SK-N-SH (cell line): ENCODE data around the gene OTOG. TPM values are rescaled to one million over a fixed set of nuclear protein-coding genes. Genes with fewer than 3 reads are reported as not detected.

Source experiments
- CTCF ChIA-PET: fragments of 300-600, 350-600 bp; formaldehyde crosslinking; extraction: SDS; loops from one replicate; lab custom pipeline; 2021; lab: Yijun Ruan, JAX
- POLR2A ChIA-PET: fragments of 350-600 bp; sonication (Branson Sonifier 250); formaldehyde crosslinking; extraction: SDS; loops from one replicate; lab custom pipeline; 2020; ENCODE audit warnings: antibody characterized with exemption, inconsistent platforms; lab: Yijun Ruan, JAX
- DNase-seq: peaks from one replicate; pipeline ENCODE4 v3.0.0; 2012
- H2AFZ ChIP-seq: fragments of 200-600 bp; sonication (generic); 2 replicates; pipeline ENCODE4 v1.8.1; 2016; ENCODE audit warnings: antibody characterized with exemption, mild to moderate bottlenecking, low read depth
- H3F3A ChIP-seq: fragments of 200-600 bp; sonication (generic); replicated peaks from 2 replicates; pipeline ENCODE3; 2016; ENCODE audit warnings: antibody characterized with exemption, mild to moderate bottlenecking; ENCODE audit not compliant: insufficient read depth
- H3K27ac ChIP-seq, 2 experiments: fragments of 200-500 bp in 1 of 2; fragments of 200-600 bp in 1 of 2; sonication (Bioruptor generic) in 1 of 2; sonication (generic), shearing (Covaris generic) in 1 of 2; 2 replicates each; pipeline versions ENCODE4 v1.5.1 to v1.6.1; 2014 to 2016; ENCODE audit warnings: low read depth in 2 of 2, inconsistent platforms in 1 of 2, low read length in 1 of 2, mild to moderate bottlenecking in 1 of 2, mixed read lengths in 1 of 2
- H3K27me3 ChIP-seq: fragments of 200-600 bp; sonication (generic), shearing (Covaris generic); 2 replicates; pipeline ENCODE4 v1.6.1; 2016; ENCODE audit warnings: mixed run types; ENCODE audit not compliant: insufficient read depth
- H3K36me3 ChIP-seq, 2 experiments: fragments of 200-500 bp in 1 of 2; fragments of 200-600 bp in 1 of 2; sonication (Bioruptor generic) in 1 of 2; sonication (generic) in 1 of 2; replicated peaks in 1 of 2; 2 replicates each; pipeline versions ENCODE3 to v1.5.1; 2014 to 2016; ENCODE audit warnings: low read length in 1 of 2, mild to moderate bottlenecking in 1 of 2; ENCODE audit not compliant: insufficient read depth in 2 of 2, control insufficient read depth in 1 of 2
- H3K4me1 ChIP-seq, 2 experiments: fragments of 200-500 bp in 1 of 2; fragments of 200-600 bp in 1 of 2; sonication (Bioruptor generic) in 1 of 2; sonication (generic), shearing (Covaris generic) in 1 of 2; 2 replicates each; pipeline versions ENCODE4 v1.5.1 to v1.6.1; 2014 to 2016; ENCODE audit warnings: low read depth in 1 of 2, low read length in 1 of 2, mixed run types in 1 of 2; ENCODE audit not compliant: insufficient read depth in 2 of 2, control insufficient read depth in 1 of 2
- H3K4me2 ChIP-seq: fragments of 200-600 bp; sonication (generic), shearing (Covaris generic); 2 replicates; pipeline ENCODE4 v1.6.1; 2017; ENCODE audit warnings: mixed run types
- H3K4me3 ChIP-seq, 2 experiments: fragments of 200-500 bp in 1 of 2; fragments of 200-600 bp in 1 of 2; sonication (Bioruptor generic) in 1 of 2; sonication (generic), shearing (Covaris generic) in 1 of 2; 2 replicates each; pipeline versions ENCODE4 v1.5.1 to v1.8.1; 2014 to 2016; ENCODE audit warnings: low read depth in 2 of 2, inconsistent platforms in 1 of 2, low read length in 1 of 2, mild to moderate bottlenecking in 1 of 2, mixed read lengths in 1 of 2, moderate library complexity in 1 of 2
- H3K79me2 ChIP-seq: fragments of 200-600 bp; sonication (generic); 2 replicates; pipeline ENCODE4 v1.8.1; 2017; ENCODE audit warnings: mild to moderate bottlenecking; ENCODE audit not compliant: insufficient read depth
- H3K9ac ChIP-seq: fragments of 200-600 bp; sonication (generic); 2 replicates; pipeline ENCODE4 v1.6.1; 2017; ENCODE audit warnings: mixed run types
- H3K9me2 ChIP-seq: fragments of 200-600 bp; sonication (generic); 2 replicates; pipeline ENCODE4 v1.6.1; 2017; ENCODE audit warnings: mixed run types
- H3K9me3 ChIP-seq: fragments of 200-600 bp; sonication (generic); 2 replicates; pipeline ENCODE4 v1.6.1; 2017; ENCODE audit warnings: mixed run types, mild to moderate bottlenecking, moderate library complexity
- H4K20me1 ChIP-seq: fragments of 200-600 bp; sonication (generic); 2 replicates; pipeline ENCODE4 v1.6.1; 2017; ENCODE audit warnings: mild to moderate bottlenecking, mixed run types; ENCODE audit not compliant: insufficient read depth
- CHD2 ChIP-seq: fragments of 150-350 bp; IDR thresholded peaks from 2 replicates; pipeline ENCODE4 v1.6.1; 2018; ENCODE audit warnings: low read length; ENCODE audit not compliant: partially characterized antibody
- CTCF ChIP-seq: fragments of 200-600 bp; sonication (generic); IDR thresholded peaks from 2 replicates; pipeline ENCODE4 v1.6.1; 2017; ENCODE audit warnings: antibody characterized with exemption, mild to moderate bottlenecking, moderate library complexity
- FOXJ3 ChIP-seq: sonication (generic); formaldehyde crosslinking; IDR thresholded peaks from 2 replicates; pipeline ENCODE4 v1.5.1; 2020; ENCODE audit warnings: mild to moderate bottlenecking, missing genetic modification reagents
- IRF3 ChIP-seq: fragments of 150-350 bp; IDR thresholded peaks from 2 replicates; pipeline ENCODE4 v1.6.1; 2016; ENCODE audit warnings: mild to moderate bottlenecking, low read depth, low read length
- MXI1 ChIP-seq: IDR thresholded peaks from 2 replicates; pipeline ENCODE4 v1.6.1; 2012; ENCODE audit warnings: mild to moderate bottlenecking, low read depth, low read length, improper control_type of control experiment
- NFIC ChIP-seq: IDR thresholded peaks from 2 replicates; pipeline ENCODE4 v1.4.0; 2012; ENCODE audit warnings: borderline replicate concordance
- NRF1 ChIP-seq: IDR thresholded peaks from 2 replicates; pipeline ENCODE4 v1.6.1; 2012; ENCODE audit warnings: low read depth, mild to moderate bottlenecking, low read length
- RAD21 ChIP-seq: IDR thresholded peaks from 2 replicates; pipeline ENCODE4 v1.6.1; 2012; ENCODE audit warnings: mild to moderate bottlenecking, low read length
- RCOR1 ChIP-seq: fragments of 150-350 bp; IDR thresholded peaks from 2 replicates; pipeline ENCODE4 v1.6.1; 2017; ENCODE audit warnings: antibody characterized with exemption, low read length
- SIN3A ChIP-seq: IDR thresholded peaks from 2 replicates; pipeline ENCODE4 v1.6.1; 2012; ENCODE audit warnings: low read depth, mild to moderate bottlenecking, low read length, moderate library complexity, borderline replicate concordance
- TCF12 ChIP-seq: IDR thresholded peaks from 2 replicates; pipeline ENCODE4 v1.4.0; 2012
- TEAD4 ChIP-seq: IDR thresholded peaks from 2 replicates; pipeline ENCODE4 v1.4.0; 2012; ENCODE audit warnings: mild to moderate bottlenecking, borderline replicate concordance; ENCODE audit not compliant: insufficient read depth
- USF1 ChIP-seq: IDR thresholded peaks from 2 replicates; pipeline ENCODE4 v1.4.0; 2012; ENCODE audit warnings: low read depth, borderline replicate concordance
- USF2 ChIP-seq: fragments of 150-350 bp; IDR thresholded peaks from 2 replicates; pipeline ENCODE4 v1.6.1; 2017; ENCODE audit warnings: antibody characterized with exemption, low read length, low read depth, borderline replicate concordance
- YY1 ChIP-seq: IDR thresholded peaks from 2 replicates; pipeline ENCODE4 v1.4.0; 2012; ENCODE audit warnings: low read depth, mild to moderate bottlenecking
- ZBTB33 ChIP-seq: IDR thresholded peaks from 2 replicates; pipeline ENCODE4 v1.4.0; 2012; ENCODE audit warnings: low read depth, borderline replicate concordance
- WGBS: methylation state at CpG from one replicate; pipeline ENCODE4 v1.1.6; 2017; ENCODE audit warnings: low lambda C conversion rate; 5-methylcytosine and 5-hydroxymethylcytosine counted together
- polyA plus RNA-seq, 3 experiments: library from polyadenylated mRNA; depleted of rRNA; stranded (reverse); fragments of >200 nt; gene quantifications; 2 replicates each; pipeline ENCODE4 v1.2.3, GENCODE V29; 2012

Gene OTOG
- polyA plus RNA-seq, 1 of the 3 experiments (the other 2 are of a cell fraction), result not detected

GRCh38 chr11:17588721-17589120 is 41.7 kb downstream of the OTOG start:
- TF ChIP-seq MXI1 (no peak), TCF12 (no peak), SIN3A (no peak), RAD21 (no peak), USF2 (no peak), FOXJ3 (CRISPR knock-in tag) (no peak), USF1 (no peak), YY1 (no peak), NRF1 (no peak), NFIC (no peak), CTCF (no peak), IRF3 (no peak), TEAD4 (no peak)
- WGBS, result 40% methylated on average over 4 of the region's 4 CpGs
- no peak overlapping the region for H2AFZ ChIP-seq
- H3K79me2 ChIP-seq, result no peaks in the 10 kb centered on the region
- H3K36me3 ChIP-seq, result no peaks in the 10 kb centered on the region
- H3K27me3 ChIP-seq, result no peaks in the 10 kb centered on the region
- no peak overlapping the region for H3K4me3 ChIP-seq
- ChIA-PET POLR2A (no interaction called here), CTCF (interaction anchor here (0.6 to 2.9 kb wide), 6 partner anchors 10 to 1462 kb away, joined by 3 to 16 read pairs (median 6); no protein-coding TSS in a partner anchor)
- no peaks in the 10 kb centered on the region for H3K4me1 ChIP-seq
- no peak overlapping the region for H3K9ac ChIP-seq
- H3K27ac ChIP-seq, result no peak overlapping the region
- no peaks in the 10 kb centered on the region for H3F3A ChIP-seq
- H3K4me2 ChIP-seq, result no peak overlapping the region
- H4K20me1 ChIP-seq, result no peaks in the 10 kb centered on the region
- no peak for DNase-seq
- H3K9me2 ChIP-seq, result no peaks in the 10 kb centered on the region
- H3K9me3 ChIP-seq, result no peaks in the 10 kb centered on the region

- 54% methylated on average over 7 of the region's 7 CpGs for WGBS
- H3K79me2 ChIP-seq, result no peaks in the 10 kb centered on the region
- DNase-seq, result no peak
- no peaks in the 10 kb centered on the region for H3K9me3 ChIP-seq
- no peak for TF ChIP-seq FOXJ3 (CRISPR knock-in tag)
- TF ChIP-seq RCOR1, result no peak
- TF ChIP-seq SIN3A, result no peak
- TF ChIP-seq ZBTB33, result no peak
- no peak for TF ChIP-seq CTCF
- TF ChIP-seq CHD2, result no peak
- TF ChIP-seq TCF12, result no peak
- no peak overlapping the region for H3K27ac ChIP-seq
- CTCF ChIA-PET, result interaction anchor here (0.6 to 17.0 kb wide), 3 partner anchors 140 to 387 kb away, joined by 3 to 271 read pairs (median 181); no protein-coding TSS in a partner anchor
- H3F3A ChIP-seq, result no peaks in the 10 kb centered on the region
- H4K20me1 ChIP-seq, result no peaks in the 10 kb centered on the region
- H2AFZ ChIP-seq, result no peak overlapping the region
- H3K9ac ChIP-seq, result no peak overlapping the region
- no peaks in the 10 kb centered on the region for H3K9me2 ChIP-seq
- H3K4me3 ChIP-seq, result no peak overlapping the region
- POLR2A ChIA-PET, result no interaction called here
- H3K4me1 ChIP-seq, result no peaks in the 10 kb centered on the region
- H3K27me3 ChIP-seq, result no peaks in the 10 kb centered on the region
- no peak overlapping the region for H3K4me2 ChIP-seq
- no peaks in the 10 kb centered on the region for H3K36me3 ChIP-seq
These were observed 43.4 kb downstream of the OTOG start for GRCh38 chr11:17590463-17590862.
